Stimulated activated CD8-positive, alpha-beta memory T cell treated with anti-CD3 and anti-CD28 coated beads, Interleukin-12 subunit alpha, Interleukin-12 subunit beta, amount 100 ng/mL, for 4 hours (primary cell): ENCODE measurements around the gene ETNK1.
"Not testable (repeated sequence)": the region's sequence is repeated elsewhere in the genome, so short reads cannot be mapped to it uniquely, and the experiment has no call there.

ENCODE experiments used
- DNase-seq: peaks from one replicate; pipeline ENCODE4 v3.0.0-alpha.2; 2020; ENCODE audit warnings: low read depth

The ETNK1 gene

GRCh38 chr12:22689876-22690275 is 64.9 kb downstream of the ETNK1 start:
- DNase-seq, result no peak

- DNase-seq, result no peak
These were observed 66.3 kb downstream of the ETNK1 start for GRCh38 chr12:22691319-22691718.

- not testable (repeated sequence) for DNase-seq
These were observed 67.5 kb downstream of the ETNK1 start for GRCh38 chr12:22692467-22692866.

GRCh38 chr12:22692964-22693555 is 68.1 kb downstream of the ETNK1 start:
- DNase-seq, result no peak

- DNase-seq, result no peak
These were observed 73.6 kb downstream of the ETNK1 start for GRCh38 chr12:22698576-22698975.

GRCh38 chr12:22699705-22700104 is 74.7 kb downstream of the ETNK1 start:
- not testable (repeated sequence) for DNase-seq

- no peak for DNase-seq
These were observed 75.1 kb downstream of the ETNK1 start for GRCh38 chr12:22700106-22700505.

- DNase-seq, result not testable (repeated sequence)
These were observed 76.3 kb downstream of the ETNK1 start for GRCh38 chr12:22701216-22701809.

- no peak for DNase-seq
These were observed 77.7 kb downstream of the ETNK1 start for GRCh38 chr12:22702690-22703089.

GRCh38 chr12:22709292-22709691 is 84.3 kb downstream of the ETNK1 start:
- DNase-seq, result no peak

GRCh38 chr12:22712083-22712482 is 87.1 kb downstream of the ETNK1 start:
- DNase-seq, result no peak

- DNase-seq, result no peak
These were observed 90.3 kb downstream of the ETNK1 start for GRCh38 chr12:22715254-22715653.

- DNase-seq, result no peak
These were observed 94.8 kb downstream of the ETNK1 start for GRCh38 chr12:22719745-22720144.

- DNase-seq, result no peak
These were observed 97.1 kb downstream of the ETNK1 start for GRCh38 chr12:22722081-22722480.

- no peak for DNase-seq
These were observed 97.8 kb downstream of the ETNK1 start for GRCh38 chr12:22722779-22723178.

- no peak for DNase-seq
These were observed 104.0 kb downstream of the ETNK1 start for GRCh38 chr12:22728987-22729386.

- no peak for DNase-seq
These were observed 104.5 kb downstream of the ETNK1 start for GRCh38 chr12:22729431-22729956.

- DNase-seq, result no peak
These were observed 105.0 kb downstream of the ETNK1 start for GRCh38 chr12:22729957-22730443.

GRCh38 chr12:22731236-22731635 is 106.3 kb downstream of the ETNK1 start:
- no peak for DNase-seq

- DNase-seq, result no peak
These were observed 108.8 kb downstream of the ETNK1 start for GRCh38 chr12:22733756-22734155.

- DNase-seq, result no peak
These were observed 114.0 kb downstream of the ETNK1 start for GRCh38 chr12:22738945-22739344.
